RWPE1 (cell line): ENCODE results near the gene RGS12.

ENCODE experiments used
- CTCF ChIA-PET: fragments of 350-600 bp; sonication (Branson Sonifier 250); formaldehyde crosslinking; extraction: SDS; loops from one replicate; lab custom pipeline; 2021; lab: Yijun Ruan, JAX
- POLR2A ChIA-PET: fragments of 400-600 bp; formaldehyde crosslinking; extraction: SDS; loops from one replicate; lab custom pipeline; 2020; ENCODE audit warnings: antibody characterized with exemption; ENCODE audit not compliant: low non-redundant PET; lab: Yijun Ruan, JAX
- DNase-seq: peaks from one replicate; pipeline ENCODE4 v3.0.0; 2012; ENCODE audit warnings: low spot score
- H3K27ac ChIP-seq: fragments of 450-650 bp; 2 replicates; pipeline ENCODE4 v1.5.1; 2017
- CTCF ChIP-seq: fragments of 450-650 bp; conservative IDR thresholded peaks from 2 replicates; pipeline ENCODE4 v1.5.1; 2017; ENCODE audit warnings: low read depth, mild to moderate bottlenecking

RGS12 gene

GRCh38 chr4:3280466-3280865 lies 12.4 kb upstream of the RGS12 start:
- no peak for DNase-seq
- CTCF ChIA-PET = interaction anchor here (0.7 kb wide), 1 partner anchor 11 kb away, joined by 6 read pairs; no protein-coding TSS in a partner anchor
- POLR2A ChIA-PET = no interaction called here
- no peak for TF ChIP-seq CTCF
- H3K27ac ChIP-seq = no peak overlapping the region

- no peak for DNase-seq
- CTCF ChIA-PET = no interaction called here
- TF ChIP-seq CTCF = no peak
- POLR2A ChIA-PET = no interaction called here
- H3K27ac ChIP-seq = no peak overlapping the region
Measured at GRCh38 chr4:3283483-3283882, 9.3 kb upstream of the RGS12 start.

- CTCF ChIA-PET = no interaction called here
- no peak for TF ChIP-seq CTCF
- peak; percentile 47 for DNase-seq
- POLR2A ChIA-PET = no interaction called here
- no peak overlapping the region for H3K27ac ChIP-seq
Measured at GRCh38 chr4:3283916-3284315, 8.9 kb upstream of the RGS12 start.

GRCh38 chr4:3284734-3285557 lies 7.9 kb upstream of the RGS12 start:
- POLR2A ChIA-PET = interaction anchor here (0.6 kb wide), 1 partner anchor 802 kb away, joined by 4 read pairs; no protein-coding TSS in a partner anchor
- CTCF ChIA-PET = interaction anchor here (0.6 kb wide), 1 partner anchor 189 kb away, joined by 3 read pairs; no protein-coding TSS in a partner anchor
- no peak for DNase-seq
- TF ChIP-seq CTCF = no peak
- H3K27ac ChIP-seq = no peak overlapping the region; the same call in 1 of the 2 replicates

- H3K27ac ChIP-seq = peak overlapping the region; percentile 42
- peak; percentile 4 for DNase-seq
- POLR2A ChIA-PET = no interaction called here
- TF ChIP-seq CTCF = no peak
- CTCF ChIA-PET = interaction anchor here (0.6 kb wide), 1 partner anchor 91 kb away, joined by 3 read pairs; no protein-coding TSS in a partner anchor
Measured at GRCh38 chr4:3285558-3286334, 7.1 kb upstream of the RGS12 start.
